COLO668 (cell line): ENCODE results near the gene MAPRE2.

Source experiments
- DNase-seq: peaks from one replicate; lab custom pipeline; 2025; ENCODE audit not compliant: unreplicated experiment; lab: John Stamatoyannopoulos, UW

Gene MAPRE2

DNA sequence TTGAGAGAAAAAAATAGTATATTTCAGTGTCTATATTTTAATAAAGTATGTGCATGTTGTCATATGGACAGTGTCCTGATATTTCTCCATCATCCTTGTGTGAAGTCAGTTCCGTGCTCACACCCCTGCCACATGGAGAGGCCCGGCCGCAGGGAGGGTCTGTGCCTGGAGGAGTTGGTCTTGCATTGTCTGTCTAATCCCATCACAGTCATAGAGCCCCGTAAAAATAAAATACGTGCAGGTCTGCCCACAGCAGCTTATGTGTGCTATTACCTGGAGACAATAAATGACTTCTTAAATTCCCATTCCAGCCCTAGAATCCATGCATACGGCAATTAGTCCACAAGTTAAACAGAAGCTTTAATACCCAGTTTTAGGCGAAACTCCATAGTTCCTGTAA lies 20.1 kb downstream of the MAPRE2 start:
- DNase-seq = no peak

GRCh38 chr18:35061804-35062203 lies 20.6 kb downstream of the MAPRE2 start:
- DNase-seq = no peak

DNA sequence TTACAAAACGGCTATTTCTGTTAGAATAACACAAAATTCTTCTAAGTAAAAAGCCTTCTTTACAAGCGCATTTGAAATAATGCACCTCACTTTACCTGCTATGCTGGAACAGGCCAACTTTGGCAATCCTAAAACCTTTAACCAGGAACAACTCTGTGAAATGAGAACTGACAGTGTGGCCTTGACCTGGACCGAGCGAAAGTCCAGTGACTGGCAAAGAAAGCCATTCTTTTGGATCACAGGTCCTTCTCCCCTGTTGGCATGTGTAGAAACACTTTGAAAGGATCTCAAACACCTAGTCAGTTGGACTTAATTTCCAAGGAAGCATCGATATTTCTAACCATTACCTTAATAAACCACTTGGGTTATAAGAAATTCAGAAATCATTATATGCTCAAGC lies 21.2 kb downstream of the MAPRE2 start:
- no peak for DNase-seq

DNA sequence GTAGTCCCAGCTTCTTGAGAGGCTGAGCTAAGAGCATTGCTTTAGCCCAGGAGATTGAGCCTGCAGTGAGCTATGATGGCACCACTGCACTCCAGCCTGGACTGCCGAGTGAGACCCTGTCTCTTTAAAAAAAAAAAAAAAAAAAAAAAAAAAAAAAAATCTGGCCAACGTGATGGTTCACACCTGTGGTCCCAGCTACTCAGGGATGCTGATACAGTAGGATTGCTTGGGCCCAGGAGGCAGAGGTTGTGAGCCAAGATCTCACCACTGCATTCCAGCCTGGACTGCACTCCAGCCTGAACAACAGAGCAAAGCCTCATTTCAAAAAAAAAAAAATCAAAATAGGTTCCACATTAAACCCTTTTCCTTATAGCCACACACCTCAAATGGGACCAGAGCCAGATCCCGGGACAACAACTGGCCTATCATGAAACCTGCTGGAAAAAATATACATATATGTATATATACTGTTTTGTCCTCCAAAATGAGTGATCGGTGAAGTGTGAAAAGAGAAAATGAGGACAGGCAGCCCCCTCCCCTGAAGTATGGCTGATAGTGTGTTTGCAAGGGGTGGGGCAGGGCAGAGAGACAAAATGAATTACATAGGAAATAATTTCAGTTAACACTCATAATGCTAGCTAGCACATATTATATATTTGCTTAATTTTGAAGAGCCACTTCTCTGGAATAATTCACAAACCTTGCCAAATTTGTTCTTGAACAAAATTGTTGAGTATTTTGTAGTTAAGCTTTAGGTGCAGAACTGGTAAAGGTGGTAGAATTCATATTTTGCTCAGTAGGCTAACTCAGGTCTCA lies 22.9 kb downstream of the MAPRE2 start:
- DNase-seq = no peak

- DNase-seq = no peak
Observed at GRCh38 chr18:35067454-35067853, 26.2 kb downstream of the MAPRE2 start.

DNA sequence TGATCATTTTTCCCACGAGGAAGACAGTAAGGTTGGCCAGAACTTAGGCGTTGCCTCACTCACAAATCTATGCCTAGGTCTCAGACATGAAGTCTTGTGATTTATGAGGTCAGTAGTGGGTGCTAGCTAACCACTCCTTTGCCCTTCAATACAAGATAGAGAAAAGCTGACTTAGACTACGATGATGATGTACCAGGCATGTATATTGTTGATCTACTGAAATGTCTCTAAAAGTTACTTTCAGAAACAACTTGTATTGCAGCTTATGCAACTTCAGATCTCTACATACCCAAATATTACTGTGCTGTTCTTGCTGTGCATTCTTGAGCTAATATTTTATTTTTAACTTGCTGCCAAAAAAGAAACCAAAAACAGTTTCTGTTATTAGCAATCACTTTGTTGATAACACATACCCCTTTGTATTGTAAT lies 30.6 kb downstream of the MAPRE2 start:
- DNase-seq = no peak

DNA sequence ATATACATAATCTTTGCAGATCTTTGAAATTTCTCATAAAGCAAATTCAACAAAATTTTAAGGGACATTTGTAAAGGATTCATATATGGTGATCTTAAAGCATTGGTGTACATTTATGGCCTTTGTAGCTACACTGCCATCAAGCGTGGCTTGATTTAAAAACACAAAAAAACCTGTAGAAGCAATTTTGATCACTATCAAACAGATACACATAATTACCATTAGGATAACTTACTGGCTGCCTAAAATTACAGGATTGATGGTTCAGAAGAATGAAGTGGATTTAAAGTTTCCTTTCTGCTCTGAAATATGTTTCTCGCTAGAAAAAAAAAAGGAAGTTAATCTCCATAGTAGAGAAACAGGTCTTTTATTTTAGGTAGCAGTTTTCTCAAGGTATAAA lies 31.4 kb downstream of the MAPRE2 start:
- no peak for DNase-seq

GRCh38 chr18:35073186-35074105 lies 32.2 kb downstream of the MAPRE2 start:
- no peak for DNase-seq

GRCh38 chr18:35074581-35074980 lies 33.4 kb downstream of the MAPRE2 start:
- no peak for DNase-seq

DNA sequence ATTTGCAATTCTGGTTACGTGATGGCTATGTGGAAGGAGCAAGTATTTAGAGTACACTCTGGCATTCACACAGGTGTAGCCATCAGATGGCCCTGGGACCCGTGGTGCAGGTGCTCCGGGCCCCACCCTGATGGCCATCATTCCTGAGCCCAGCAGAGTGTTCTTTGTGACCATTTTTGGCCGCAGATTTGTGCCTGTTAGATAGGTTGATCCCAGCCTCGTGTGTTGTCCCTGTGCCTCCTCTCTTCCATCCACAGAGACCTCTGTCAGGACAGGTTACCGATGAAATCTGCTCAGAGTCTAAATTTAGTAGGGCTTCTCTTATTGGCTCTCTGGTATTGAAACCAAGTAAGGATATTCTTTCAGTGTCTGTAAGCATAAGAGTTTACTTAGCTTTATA lies 33.9 kb downstream of the MAPRE2 start:
- no peak for DNase-seq

- DNase-seq = no peak
Observed at GRCh38 chr18:35076135-35076924, 35.1 kb downstream of the MAPRE2 start.

DNA sequence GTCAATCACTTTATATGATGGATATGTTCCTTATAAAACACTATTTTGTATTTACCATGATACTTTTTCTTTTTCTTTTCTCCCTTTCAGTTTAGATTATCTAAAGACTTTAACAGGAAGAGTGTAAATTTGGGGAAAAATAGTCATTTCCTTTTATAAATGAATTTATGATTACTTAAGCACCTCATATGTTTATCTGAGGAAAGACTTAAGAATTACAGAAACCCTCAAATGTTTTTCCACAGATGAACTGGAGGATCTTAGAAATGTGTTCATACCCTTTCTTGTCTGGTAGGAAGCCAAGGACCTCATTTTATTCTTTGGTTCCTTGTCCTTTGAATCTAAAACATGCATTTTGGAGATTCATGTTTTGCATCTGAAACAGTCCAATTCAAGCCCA lies 36.7 kb downstream of the MAPRE2 start:
- DNase-seq = no peak

- DNase-seq = no peak
Observed at GRCh38 chr18:35080058-35080457, 38.8 kb downstream of the MAPRE2 start.

DNA sequence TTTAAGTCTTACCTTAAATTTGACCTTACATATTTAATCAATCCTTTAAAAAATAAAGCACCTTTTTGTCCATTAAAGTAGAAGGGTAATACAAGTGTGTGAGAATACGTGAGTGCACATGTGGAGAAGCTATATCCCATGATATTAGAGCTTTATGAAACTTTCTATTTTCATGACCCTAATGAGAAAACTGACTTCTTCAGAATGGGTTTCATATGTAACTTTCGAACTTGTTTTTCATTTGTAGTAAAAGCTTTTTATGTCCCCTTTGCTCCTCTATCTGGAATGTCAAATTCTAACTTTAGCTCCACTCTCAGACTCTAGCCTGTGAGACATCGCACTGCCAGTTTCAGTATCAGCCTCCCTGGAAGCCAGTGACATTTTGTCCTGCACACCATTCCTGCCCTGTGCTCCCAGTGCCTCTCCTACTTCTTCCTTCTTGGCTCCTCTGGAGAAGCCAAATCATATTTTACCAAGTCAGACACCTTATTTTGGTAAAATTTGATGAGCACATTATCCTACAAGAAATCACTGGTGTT lies 42.0 kb downstream of the MAPRE2 start:
- DNase-seq = no peak

- DNase-seq = no peak
Observed at GRCh38 chr18:35084494-35085449, 43.6 kb downstream of the MAPRE2 start.

- DNase-seq = no peak
Observed at GRCh38 chr18:35085450-35086380, 44.5 kb downstream of the MAPRE2 start.

DNA sequence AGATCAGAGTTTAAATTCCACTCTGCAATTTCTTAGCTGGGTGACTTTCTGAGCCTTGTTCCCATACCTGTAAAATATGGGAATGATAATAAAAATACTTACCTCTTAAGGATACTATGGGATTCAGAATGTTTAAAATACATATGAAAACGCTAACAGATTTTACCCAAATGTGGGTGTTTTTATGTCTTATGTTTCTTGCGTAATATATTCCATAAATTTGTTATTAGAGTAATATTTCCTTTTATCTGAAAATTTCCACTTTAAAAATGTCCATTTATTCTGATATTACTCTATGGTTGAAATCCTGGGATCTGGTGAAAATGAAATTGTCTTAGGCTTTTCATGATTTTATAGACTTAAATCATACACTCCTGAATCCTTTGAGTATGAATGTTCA lies 45.5 kb downstream of the MAPRE2 start:
- DNase-seq = no peak

DNA sequence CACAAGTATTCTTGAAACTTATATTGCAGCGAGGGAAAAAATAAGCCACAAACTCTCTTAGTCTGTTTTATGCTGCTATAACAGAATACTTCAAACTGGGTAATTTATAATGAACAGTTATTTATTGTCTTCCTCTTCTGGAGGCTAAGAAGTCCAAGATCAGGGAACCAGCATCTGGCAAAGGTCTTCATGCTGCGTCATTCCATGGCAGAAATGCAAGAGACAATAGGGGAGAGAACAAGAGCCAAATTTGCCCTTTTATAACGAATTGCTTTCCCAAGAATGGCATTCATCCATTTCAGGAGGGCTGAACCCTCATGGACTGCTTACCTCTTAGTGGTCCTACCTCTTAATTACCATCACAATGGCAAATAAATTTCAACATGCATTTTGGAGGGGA lies 46.5 kb downstream of the MAPRE2 start:
- DNase-seq = no peak

- no peak for DNase-seq
Observed at GRCh38 chr18:35088921-35089320, 47.7 kb downstream of the MAPRE2 start.
